Kidney capillary endothelial cell (primary cell): ENCODE measurements around the gene ADGRE2.
"Not testable (repeated sequence)": the region's sequence is repeated elsewhere in the genome, so short reads cannot be mapped to it uniquely, and the experiment has no call there.

ENCODE experiments used
- DNase-seq: peaks from one replicate; pipeline ENCODE4 v3.0.0-alpha.2; 2018; ENCODE audit warnings: low spot score

Gene ADGRE2

DNA sequence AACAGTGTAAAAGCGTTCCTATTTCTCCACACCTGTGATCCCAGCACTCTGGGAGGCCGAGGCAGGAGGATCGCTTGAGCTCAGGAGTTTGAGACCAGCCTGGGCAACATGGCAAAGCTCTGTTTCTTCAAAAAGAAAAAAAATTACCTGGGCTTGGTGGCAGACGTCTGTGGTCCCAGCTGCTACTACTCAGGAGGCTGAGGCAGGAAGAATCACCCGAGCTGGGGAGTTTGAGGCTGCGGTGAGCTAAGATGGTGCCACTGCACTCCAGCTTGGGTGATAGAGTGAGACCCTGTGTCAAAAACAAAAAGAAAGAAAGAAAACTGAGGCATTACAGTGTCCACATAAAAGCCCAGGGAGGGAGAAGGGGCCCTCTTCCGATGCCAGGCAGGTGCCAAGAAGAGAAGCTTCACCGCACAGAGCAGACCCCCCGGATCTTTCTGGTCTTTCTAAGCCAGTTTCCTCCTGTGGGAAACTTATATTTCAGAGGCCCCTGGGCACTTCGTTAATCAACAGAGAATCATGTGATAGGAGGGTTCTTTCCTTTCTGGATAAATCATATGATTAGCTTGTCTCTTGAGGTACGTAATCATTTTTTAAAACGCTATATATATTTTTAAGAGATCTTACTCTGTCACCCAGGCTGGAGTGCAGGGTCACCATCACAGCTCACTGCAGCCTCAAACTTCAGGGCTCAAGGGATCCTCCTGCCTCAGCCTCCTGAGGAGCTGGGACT is at the start of gene ADGRE2:
Gene ADGRE2 (minus strand): TSS at position 451 of the 736 bp plus-strand sequence. CDS start 1,804 bp downstream, outside the sequence.
- not testable (repeated sequence) for DNase-seq

DNA sequence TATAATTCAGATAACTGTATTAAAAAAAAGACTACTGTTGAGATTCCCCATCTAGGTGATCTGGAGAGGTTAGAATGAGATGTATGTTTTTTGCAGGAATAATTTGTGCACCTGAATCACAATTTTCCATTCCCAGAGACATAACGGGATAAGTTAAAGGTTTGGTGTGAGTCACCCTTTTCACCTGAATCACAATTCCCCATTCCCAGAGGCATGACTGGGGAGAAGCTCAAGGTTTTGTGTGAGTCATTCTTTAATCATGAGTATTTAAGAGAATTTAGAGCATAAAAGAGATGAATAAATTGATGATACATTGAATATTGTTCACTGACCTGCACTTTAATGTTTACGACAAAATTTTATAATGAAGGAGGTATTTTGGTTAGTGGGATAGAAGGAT is 47.6 kb upstream of the ADGRE2 start:
- no peak for DNase-seq

DNA sequence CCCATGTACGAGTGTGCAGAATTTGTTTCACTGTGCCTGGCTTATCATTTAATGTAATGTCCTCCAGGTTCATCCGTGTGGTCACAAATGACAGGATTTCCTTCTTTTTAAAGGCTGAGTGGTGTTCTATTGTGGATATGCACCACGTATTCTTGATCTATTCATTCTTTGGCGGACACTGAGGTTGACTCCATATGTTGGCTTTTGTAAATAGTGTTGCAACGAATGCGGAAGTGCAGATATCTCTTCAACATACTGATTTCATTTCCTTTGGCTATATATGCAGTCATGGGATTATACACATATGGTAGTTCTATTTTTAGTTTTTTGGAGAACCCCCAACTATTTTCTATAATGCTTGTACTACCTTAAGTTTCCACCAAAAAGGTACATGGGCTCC is 43.6 kb upstream of the ADGRE2 start:
- no peak for DNase-seq

DNA sequence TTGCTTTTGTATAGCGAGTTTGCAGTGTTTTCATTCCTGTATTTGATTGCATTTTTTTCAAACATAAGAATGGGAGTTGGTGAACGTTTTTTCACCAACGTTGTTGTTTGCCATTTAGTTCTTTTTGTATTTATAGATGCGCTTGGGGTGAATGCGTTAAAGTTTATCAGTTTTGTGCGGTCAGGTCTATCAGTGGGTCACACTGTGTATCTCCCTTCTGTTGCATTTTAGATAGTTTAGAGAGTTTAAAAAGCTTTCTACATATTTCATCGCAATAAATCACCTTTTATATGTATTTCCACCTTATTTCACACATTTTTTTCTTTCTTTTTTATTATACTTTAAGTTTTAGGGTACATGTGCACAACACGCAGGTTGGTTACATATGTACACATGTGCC is 40.2 kb upstream of the ADGRE2 start:
- no peak for DNase-seq

DNA sequence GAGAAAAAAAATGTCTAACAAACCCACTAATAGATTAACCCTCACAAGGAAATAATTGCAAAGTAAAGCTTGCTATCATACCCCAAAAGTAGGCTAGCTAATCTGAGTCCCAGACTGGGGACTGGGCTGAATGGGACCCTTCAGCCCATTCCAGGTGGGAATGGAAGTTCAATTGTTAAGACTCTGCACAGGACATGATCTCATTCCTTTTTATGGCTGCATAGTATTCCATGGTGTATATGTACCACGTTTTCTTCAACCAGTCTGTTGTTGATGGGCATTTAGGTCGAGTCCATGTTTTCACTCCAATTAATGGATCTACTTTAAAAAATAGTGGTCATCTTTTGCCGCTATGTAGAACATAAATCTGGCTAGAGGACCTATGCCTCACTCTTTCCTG is 38.7 kb upstream of the ADGRE2 start:
- DNase-seq, result no peak

DNA sequence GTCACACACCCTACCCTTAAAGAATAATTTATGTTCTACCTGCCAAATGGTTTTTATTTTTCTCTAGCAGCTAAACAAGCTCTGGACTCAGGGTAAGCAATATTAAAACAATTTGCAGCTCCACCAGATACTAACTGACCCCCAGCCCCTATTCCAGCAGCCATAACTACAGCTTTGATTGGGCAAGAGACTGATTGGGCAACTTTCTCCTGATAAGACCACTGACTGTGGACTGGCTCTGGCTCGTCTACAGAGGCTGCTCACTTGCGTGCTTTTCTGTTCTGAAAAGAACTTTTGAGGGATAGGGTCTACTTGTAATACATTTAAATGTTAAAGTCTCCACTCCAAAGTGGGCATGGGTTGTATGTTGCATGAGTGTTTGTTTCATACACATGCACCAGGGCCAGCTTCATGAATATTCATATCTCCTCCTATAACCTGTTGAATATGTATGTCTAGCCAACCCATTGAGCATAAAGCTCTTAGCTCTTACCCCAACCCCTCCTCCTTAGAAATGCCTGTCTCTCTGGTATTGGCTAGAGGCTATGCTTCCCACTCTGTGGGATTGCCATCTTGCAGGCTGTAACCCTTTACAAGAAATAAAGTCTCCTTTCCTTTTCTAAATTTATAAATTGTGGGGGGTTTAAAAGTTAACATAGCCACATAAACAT is 36.8 kb upstream of the ADGRE2 start:
- no peak for DNase-seq

DNA sequence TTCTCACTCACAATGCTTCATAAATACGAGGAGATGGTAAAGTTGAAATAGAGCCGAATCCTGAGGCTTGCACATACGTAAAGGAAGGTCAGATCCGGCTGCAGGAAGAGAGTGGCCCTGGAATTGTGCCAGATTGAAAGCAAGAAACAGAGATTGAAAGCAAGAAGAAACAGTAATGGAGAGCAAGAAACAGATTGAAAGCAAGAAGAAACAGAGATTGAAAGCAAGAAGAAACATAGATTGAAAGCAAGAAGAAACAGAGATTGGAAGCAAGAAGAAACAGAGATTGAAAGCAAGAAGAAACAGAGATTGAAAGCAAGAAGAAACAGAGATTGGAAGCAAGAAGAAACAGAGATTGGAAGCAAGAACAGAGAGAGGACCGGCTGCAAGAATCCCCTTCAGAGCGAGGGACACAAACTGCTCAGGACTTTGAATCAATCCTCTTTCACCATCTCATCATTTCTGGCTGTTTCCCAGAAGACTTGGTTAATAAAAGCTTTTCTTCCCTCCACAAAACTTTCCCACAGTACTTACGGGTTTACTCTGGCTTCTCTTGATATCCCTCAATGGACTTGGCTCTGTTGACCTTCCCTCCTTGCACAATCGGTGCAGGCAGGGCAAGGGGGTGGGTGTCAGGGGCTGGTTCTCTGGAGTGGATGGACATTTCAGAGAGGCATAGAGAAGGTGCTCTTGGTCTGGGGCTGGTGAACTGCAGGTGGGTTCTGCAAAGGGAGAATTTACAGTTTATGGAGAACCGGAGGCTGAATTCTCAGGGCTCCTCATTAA is 31.1 kb upstream of the ADGRE2 start:
- DNase-seq, result no peak

DNA sequence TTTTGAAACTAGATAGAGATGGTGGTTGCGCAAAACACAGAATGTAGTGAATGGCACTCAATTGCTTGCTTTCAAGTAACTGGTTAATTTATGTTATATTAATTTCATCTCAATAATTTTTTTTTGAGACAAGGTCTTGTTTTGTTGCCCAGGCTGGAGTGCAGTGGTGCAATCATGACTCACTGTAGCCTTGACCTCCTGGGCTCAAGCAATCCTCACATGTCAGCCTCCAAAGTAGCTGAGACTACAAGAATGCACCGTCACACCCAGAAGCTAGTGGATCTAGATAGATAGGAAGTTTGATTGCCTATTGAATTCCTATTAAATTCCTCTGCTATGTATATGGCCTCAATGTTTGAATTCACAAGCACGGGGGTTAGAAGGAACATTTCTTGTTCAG is 26.4 kb upstream of the ADGRE2 start:
- DNase-seq, result no peak

DNA sequence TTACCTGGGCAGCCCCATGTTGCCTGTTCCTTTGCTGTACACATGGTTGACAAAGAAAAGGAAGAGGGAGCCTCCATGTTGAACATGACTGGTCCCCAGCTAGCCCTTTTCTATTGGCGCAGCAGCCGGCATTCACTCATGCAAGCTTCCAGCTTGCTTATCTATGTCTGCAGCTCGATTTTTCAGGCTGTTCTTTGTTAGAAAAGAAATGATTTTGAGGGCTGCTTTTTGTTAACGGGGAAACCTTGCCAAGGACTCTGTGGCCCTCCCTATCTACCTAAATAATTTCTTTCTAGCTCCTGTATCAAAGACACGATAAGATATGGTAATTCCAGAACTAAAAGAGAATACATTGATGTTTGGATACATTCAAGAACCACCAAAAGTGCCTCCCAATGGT is 20.4 kb upstream of the ADGRE2 start:
- DNase-seq, result no peak

DNA sequence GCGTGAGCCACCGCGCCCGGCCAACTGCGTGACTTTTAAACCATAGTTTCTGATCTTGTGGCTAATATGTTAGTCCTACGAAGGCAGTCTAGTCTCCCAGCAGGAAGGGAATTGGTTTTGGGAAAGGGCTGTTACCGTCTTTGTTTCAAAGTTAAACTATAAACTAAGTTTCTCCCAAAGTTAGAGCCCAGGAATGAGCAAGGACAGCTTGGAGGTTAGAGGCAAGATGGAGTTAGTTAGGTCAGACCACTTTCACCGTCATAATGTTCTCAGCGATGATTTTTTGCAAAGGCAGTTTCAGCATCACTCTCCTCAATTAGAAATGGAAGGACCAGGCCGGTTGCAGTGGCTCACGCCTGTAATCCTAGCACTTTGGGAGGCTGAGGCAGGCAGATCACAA is 17.7 kb upstream of the ADGRE2 start:
- no peak for DNase-seq

DNA sequence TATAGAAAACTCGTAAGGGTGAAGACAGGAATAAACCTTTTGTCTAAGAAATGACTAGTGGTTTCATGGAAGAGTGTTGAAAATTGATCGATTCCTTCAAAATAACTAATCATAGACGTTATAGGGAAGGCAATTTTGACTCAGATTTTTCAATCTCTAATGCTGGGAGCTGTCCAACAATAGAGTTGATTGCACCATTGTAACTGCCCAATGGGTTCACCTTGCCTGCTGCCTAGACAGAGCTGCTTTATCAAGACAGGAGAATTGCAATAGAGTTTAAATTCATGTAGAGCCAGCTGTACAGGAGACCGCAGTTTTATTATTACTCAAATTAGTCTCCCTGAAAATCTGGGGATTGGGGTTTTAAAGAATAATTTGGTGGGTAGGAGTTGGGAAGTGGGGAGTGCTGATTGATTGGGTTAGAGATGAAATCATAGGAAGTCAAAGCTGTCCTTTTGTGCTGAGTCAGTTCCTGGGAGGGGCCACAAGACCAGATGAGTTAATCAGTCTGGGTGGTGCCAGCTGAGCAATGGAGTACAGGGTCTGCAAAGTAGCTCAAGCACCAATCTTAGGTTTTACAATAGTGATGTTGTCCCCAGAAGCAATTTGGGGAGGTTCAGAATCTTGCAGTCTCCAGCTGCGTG is 16.8 kb upstream of the ADGRE2 start:
- DNase-seq, result no peak

DNA sequence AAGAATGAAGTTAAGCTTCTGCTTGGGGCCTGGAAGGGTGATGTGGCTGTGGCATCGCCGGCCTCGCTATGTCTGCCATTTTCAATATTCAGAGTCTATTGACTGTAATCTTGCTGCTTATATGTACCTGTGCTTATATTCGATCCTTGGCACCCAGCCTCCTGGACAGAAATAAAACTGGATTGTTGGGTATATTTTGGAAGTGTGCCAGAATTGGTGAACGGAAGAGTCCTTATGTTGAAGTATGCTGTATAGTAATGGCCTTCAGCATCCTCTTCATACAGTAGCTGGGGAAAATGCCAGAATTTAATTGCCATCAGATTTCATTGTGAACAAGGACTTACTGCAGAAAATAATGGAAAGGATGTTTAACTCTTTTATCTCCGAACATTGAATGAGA is 13.9 kb upstream of the ADGRE2 start:
- DNase-seq, result not testable (repeated sequence)

DNA sequence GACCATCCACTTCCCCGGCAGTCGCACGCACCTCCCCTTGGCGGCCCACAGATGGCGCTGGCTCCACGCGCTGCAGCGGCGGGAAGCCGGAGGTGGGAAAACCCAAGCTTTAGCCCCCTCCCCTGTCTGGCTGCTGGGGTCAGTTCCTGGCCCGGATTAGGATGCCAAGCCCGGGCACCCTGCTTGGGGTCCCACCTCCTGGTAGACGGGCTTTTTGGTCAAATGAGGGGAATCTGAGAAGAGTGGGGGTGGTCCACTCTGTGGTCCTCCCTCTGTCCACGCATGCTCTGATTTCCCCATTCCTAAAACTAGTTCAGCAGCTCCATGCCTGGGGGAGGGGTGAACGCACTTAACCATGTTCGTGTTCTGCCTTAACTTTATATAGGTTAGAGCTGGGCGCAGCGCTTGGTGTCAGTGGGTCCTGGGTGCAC is 8.1 kb upstream of the ADGRE2 start:
- no peak for DNase-seq

DNA sequence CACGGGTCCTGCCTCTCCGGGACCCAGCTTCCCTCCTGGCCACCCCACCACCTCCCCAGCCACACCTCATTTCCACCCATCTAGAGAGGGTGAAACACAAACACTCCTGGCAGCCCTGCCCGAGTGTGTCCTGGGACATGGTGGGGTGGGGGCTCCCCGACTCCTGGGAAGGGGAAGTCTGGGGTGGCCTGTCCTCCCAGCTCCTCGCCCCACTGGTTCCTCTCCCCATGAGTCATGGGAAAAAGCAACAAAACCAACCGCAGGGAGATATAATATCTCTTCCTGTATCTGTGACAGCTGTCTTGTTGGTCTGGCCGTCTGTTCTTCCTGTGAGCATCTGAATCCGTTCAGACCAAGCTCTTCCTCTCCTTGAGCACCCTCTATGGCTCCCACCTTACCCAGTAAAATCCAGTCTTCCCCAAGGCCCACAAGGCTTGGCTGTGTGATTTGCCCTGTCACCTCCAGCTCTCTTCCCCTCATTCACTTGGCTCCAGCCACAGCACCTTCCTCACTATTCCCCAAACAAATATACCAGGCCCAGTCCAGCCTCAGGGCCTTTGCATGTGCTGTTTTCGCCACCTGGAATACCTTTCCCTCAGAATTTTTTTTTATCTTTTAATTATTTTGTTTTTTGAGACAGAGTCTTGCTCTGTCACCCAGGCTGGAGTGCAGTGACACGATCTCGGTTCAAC is 6.9 kb upstream of the ADGRE2 start:
- not testable (repeated sequence) for DNase-seq

DNA sequence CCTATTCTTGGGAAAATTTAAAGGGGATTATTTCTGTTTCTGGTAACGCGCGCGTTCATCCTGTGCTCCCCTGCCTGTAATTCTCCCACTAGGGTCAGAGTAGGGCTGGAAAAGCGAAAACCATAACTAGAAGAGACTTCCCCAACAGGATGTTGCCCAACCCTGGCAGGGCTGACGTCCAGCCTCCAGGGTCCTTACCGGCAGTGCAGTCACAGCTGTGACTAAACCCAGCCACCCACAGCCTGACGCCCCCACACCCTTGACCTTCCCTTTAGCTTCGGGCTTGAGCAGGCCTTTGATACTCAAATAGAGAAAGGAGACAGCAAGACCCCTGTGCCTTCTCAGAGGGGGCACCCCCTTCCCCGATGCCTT is 6.4 kb upstream of the ADGRE2 start:
- DNase-seq, result peak; percentile 13

DNA sequence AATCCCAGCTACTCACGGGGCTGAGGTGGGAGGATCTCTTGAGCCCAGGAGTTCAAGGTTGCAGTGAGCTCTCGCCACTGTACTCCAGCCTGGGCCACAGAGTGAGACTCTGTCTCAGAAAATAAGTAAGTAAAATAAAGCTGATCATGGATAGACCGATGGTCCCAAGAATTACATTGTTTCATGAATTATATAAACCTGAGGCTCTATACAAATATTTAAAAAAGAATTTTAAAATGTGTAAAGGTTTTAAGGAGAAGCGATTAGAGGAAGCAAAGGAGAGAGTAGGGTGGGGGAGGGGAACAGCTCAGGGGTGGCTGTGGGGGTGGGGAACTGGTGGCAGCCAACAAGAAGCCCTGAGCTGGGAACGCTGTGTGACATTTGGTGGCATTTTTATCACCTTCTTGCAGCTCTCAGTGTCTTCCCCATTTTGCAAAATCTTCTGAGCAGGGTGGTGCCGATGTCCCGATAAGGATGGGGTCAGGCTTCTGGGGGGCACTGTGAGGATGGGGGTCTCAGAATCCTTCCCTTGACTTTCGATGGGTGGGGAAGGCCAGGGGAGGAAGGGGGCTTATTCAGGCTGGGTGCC is 5.1 kb upstream of the ADGRE2 start:
- DNase-seq, result not testable (repeated sequence)

DNA sequence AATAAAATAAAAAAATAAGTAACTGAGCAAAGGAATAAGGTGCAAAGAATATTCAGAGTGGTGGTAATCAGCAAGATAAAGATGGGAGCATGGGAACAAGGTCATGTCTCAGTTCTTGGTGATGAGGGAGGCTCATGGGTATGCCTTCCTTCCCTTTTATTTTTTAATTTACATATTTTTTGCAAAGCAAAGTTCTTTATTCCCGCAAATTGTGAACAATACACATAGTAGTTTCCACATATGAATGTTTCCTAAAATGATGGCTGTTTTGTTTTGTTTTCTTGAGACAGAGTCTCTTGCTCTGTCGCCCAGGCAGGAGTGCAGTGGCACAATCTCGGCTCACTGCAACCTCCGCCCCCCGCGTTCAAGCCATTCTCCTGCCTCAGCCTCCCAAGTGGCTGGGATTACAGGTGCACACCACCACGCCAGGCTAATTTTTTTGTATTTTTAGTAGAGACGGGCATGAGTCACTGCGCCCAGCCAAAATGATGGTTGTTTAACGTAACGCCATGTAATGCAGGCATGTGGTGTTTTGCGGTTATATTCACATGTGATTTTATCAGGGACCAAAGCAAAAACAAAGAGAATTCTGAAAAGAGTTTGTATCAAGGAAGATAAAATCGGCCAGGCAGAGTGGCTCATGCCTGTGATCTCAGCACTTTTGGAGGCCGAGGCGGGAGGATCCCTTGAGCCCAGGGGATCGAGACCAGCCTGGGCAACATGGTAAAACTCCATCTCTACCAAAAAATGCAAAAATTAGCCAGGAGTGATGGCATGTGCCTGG is 4.5 kb upstream of the ADGRE2 start:
- DNase-seq, result no peak

DNA sequence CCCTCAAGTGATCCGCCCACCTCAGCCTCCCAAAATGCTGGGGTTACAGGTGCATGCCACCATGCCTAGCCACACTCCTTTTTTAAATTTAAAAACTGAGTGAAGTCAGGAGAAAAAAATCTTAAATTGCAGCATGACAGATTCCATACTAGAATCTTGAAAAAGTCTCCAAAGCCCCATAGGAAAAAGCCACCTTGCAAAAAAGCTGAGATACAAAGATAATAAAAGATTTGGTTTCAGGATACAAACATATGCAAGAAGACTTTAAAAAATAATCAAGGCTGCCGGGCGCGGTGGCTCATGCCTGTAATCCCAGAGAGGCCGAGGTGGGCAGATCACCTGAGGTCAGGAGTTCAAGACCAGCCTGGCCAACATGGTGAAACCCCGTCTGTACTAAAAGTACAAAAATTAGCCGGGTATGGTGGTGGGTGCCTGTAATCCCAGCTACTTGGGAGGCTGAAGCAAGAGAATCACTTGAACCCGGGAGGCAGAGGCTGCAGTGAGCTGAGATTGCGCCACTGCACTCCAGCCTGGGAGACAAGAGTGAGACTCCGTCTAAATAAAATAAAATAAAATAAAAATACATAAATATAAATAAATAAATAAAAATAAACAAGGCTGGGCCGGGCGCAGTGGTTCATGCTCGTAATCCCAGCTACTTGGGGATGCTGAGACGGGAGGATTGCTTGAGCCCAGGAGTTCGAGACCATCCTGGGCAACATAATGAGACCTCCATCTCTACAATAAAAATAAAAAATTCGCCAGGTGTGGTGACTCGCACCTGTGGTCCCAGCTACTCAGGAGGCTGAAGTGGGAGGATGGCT is 3.6 kb upstream of the ADGRE2 start:
- not testable (repeated sequence) for DNase-seq

DNA sequence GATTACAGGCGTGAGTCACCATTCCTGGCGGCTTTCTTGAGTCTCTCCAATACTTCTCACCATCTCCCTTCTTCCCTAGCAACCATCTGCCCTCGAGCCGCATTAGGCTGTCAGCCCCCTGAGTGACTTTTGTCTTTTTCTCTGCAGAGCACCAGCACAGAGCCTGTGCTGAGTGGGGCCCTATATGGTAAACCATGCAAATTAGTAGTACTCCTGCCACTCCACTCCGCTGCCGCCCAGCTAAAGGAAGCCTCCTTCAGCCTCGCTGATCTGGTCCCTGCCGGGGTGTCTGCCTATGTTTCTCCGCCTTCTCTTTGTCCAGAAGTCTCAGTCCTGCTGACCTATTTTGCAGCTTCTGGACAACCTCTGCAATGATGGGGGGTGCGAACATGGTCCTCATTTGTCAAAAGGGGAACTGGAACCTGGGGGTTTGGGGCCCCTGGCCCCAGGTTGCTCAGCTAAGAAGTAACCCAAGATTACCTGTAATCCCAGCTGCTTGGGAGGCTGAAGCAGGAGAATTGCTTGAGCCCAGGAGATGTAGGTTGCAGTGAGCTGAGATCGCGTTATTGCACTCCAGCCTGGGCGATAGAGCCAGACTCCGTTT is 2.4 kb upstream of the ADGRE2 start:
- DNase-seq, result not testable (repeated sequence)
